ENCODE data around the gene C19orf73.

The C19orf73 gene

DNA sequence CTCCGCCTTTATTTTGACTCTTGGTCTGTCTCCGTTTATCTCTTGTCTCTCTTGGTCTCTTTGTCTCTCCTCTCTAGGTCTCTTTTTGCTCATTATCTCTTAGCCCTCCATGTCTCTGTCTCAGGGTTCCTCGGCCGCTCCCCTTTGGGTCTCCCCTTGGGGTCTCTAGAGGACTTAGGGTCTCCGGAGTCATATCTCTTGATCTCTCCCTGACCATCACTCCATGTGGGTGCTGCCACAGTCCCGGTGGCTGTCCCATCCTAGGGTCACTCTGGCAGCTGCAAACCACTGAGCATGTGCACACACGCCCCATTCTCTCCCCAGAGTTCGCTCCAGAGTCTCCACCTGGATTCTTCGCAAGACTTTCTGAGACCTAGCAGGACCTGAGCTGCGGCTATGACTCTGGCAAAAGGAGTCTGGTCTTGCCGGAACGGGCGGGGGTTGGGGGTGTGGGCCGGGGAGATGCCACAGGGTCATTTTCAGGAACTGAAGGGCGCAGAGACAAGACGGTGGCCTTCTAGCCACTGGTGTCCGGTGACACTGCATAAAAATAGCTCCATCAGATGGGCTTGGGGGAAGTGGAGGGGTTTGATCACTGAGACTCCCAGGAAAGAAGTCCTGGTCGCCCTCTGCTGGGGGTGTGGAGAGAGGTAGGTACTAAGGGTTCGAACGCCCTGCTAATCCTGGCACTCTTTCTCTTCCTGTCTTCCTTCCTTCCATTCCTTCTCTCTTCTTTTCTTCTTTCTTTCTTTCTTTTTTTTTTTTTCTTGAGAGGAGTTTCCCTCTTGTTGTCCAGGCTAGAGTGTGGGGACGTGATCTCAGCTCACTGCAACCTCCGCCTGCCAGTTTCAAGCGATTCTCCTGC, 45.2 kb downstream of the C19orf73 start:
- Histone ChIP-seq H3K27me3 (ENCODE audit: control insufficient read depth, insufficient read depth, low read length) (peaks cover 60% of the 10 kb centered on the region), H3K27ac (ENCODE audit: low read depth, low read length) (no peak overlapping the region), H3K4me1 (ENCODE audit: control insufficient read depth, insufficient read depth, low read length) (peaks cover 6% of the 10 kb centered on the region; the same call in 1 of the 2 replicates), H3K4me3 (ENCODE audit: low read depth, low read length) (no peak overlapping the region), H3K9me3 (ENCODE audit: control insufficient read depth, insufficient read depth, low read depth, low read length) (0 out of 2 replicates have a peak, but pooled peaks cover 3% of the 10 kb centered on the region), H3K36me3 (ENCODE audit: control insufficient read depth, insufficient read depth, low read length) (no peaks in the 10 kb centered on the region), H3K9ac (ENCODE audit: low read length) (no peak overlapping the region)

DNA sequence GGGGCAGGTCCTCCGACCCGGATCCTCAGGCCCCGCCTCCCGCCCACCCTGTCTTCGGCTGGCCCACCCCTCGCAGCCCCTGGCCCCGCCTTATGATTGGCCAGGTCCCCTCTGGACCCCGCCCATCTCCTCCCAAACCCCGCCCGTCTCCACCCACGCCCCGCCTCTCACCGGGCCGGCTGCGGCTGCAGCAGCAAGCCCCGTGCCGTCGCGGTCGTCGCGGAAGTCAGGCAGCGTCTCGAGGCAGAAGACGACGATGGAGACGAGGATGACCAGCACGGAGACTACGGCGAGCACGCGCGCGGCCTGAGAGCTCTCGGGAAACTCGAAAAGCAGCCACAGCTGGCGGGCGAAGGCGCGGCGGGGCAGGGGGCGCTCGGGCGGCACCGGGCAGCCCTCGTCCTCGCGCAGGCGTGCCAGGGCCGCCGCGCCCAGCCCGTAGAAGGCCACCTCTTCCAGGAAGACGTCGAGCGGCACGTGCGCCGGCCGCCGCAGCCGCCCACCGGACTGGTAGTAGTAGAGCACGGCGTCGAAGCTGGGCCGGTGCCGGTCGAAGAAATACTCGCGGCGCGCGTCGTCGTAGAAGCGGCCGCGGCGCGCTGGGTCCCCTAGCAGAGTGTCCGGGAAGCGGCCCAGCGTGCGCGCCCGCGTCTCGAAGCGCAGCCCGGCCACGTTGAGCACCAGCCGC, 46.9 kb downstream of the C19orf73 start:
- Histone ChIP-seq H3K36me3 (ENCODE audit: control insufficient read depth, insufficient read depth, low read length) (no peaks in the 10 kb centered on the region), H3K9me3 (ENCODE audit: control insufficient read depth, insufficient read depth, low read depth, low read length) (0 out of 2 replicates have a peak, but pooled peaks cover 3% of the 10 kb centered on the region), H3K9ac (ENCODE audit: low read length) (no peak overlapping the region), H3K4me3 (ENCODE audit: low read depth, low read length) (peak overlapping the region; percentile 46; the same call in 1 of the 2 replicates), H3K4me1 (ENCODE audit: control insufficient read depth, insufficient read depth, low read length) (peaks cover 6% of the 10 kb centered on the region; the same call in 1 of the 2 replicates), H3K27me3 (ENCODE audit: control insufficient read depth, insufficient read depth, low read length) (peaks cover 76% of the 10 kb centered on the region), H3K27ac (ENCODE audit: low read depth, low read length) (no peak overlapping the region)

DNA sequence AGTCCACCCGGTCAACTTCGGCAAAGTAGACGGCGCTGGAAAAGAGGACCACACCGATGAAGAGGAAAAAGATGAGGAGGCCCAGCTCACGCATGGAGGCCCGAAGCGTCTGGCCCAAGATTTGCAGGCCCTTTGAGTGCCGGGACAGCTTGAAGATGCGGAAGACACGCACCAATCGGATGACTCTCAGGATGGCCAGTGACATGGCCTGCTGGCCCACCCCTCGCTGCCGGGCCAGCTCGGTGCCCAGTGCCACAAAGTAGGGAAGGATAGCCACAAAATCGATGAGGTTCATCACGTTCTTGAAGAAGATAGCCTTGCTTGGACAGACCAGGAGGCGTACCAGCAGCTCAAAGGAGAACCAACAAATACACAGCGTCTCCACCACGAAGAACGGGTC, 48.5 kb downstream of the C19orf73 start:
- no peaks in the 10 kb centered on the region for H3K36me3 ChIP-seq (ENCODE audit: control insufficient read depth, insufficient read depth, low read length)
- no peak overlapping the region for H3K9ac ChIP-seq (ENCODE audit: low read length)
- H3K4me1 ChIP-seq (ENCODE audit: control insufficient read depth, insufficient read depth, low read length) = peaks cover 16% of the 10 kb centered on the region
- 0 out of 2 replicates have a peak, but pooled peaks cover 3% of the 10 kb centered on the region for H3K9me3 ChIP-seq (ENCODE audit: control insufficient read depth, insufficient read depth, low read depth, low read length)
- peaks cover 92% of the 10 kb centered on the region for H3K27me3 ChIP-seq (ENCODE audit: control insufficient read depth, insufficient read depth, low read length)
- H3K4me3 ChIP-seq (ENCODE audit: low read depth, low read length) = no peak overlapping the region
- H3K27ac ChIP-seq (ENCODE audit: low read depth, low read length) = no peak overlapping the region

DNA sequence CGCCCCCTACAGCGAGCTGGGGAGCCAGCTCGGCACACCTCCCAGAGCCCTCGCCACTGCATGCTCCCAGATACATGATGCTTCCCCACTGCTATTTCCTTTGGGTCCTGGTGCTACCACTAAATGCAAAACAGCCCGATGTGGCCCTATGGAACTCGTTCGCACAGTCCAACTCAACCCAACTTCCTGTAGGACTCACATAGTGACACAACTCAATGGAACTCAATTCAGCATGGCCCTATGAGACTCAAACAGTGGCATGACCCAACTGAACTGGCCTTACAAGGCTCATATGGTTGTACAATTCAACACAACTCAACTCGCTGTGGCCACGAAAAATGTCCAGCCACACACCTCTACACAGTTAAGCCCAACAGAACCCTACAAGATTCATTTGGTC, 49.9 kb downstream of the C19orf73 start:
- peaks cover 25% of the 10 kb centered on the region for H3K4me1 ChIP-seq (ENCODE audit: control insufficient read depth, insufficient read depth, low read length)
- H3K9me3 ChIP-seq (ENCODE audit: control insufficient read depth, insufficient read depth, low read depth, low read length) = 0 out of 2 replicates have a peak, but pooled peaks cover 3% of the 10 kb centered on the region
- peaks cover 87% of the 10 kb centered on the region for H3K27me3 ChIP-seq (ENCODE audit: control insufficient read depth, insufficient read depth, low read length)
- no peak overlapping the region for H3K9ac ChIP-seq (ENCODE audit: low read length)
- H3K27ac ChIP-seq (ENCODE audit: low read depth, low read length) = no peak overlapping the region
- H3K4me3 ChIP-seq (ENCODE audit: low read depth, low read length) = no peak overlapping the region
- H3K36me3 ChIP-seq (ENCODE audit: control insufficient read depth, insufficient read depth, low read length) = no peaks in the 10 kb centered on the region
